Ishikawa (cell line): ENCODE results near the gene CALU.

ENCODE experiments used
- CEBPB ChIP-seq: IDR thresholded peaks from 2 replicates; pipeline ENCODE4 v1.6.1; 2012
- CREB1 ChIP-seq: IDR thresholded peaks from 2 replicates; pipeline ENCODE4 v1.6.1; 2012; ENCODE audit warnings: low read depth
- EGR1 ChIP-seq: IDR thresholded peaks from 2 replicates; pipeline ENCODE4 v1.6.1; 2012
- EP300 ChIP-seq: IDR thresholded peaks from 2 replicates; pipeline ENCODE4 v1.6.1; 2012; ENCODE audit warnings: borderline replicate concordance
- FOXM1 ChIP-seq: IDR thresholded peaks from 2 replicates; pipeline ENCODE4 v1.6.1; 2012; ENCODE audit warnings: low read depth, borderline replicate concordance
- NFIC ChIP-seq: IDR thresholded peaks from 2 replicates; pipeline ENCODE4 v1.6.1; 2012
- RAD21 ChIP-seq: IDR thresholded peaks from 2 replicates; pipeline ENCODE4 v1.6.1; 2012; ENCODE audit warnings: low read depth
- TAF1 ChIP-seq: IDR thresholded peaks from 2 replicates; pipeline ENCODE4 v1.6.1; 2012; ENCODE audit warnings: low read depth, mild to moderate bottlenecking
- TCF12 ChIP-seq: IDR thresholded peaks from 2 replicates; pipeline ENCODE4 v1.6.1; 2012; ENCODE audit warnings: low read depth
- TEAD4 ChIP-seq: IDR thresholded peaks from 2 replicates; pipeline ENCODE4 v1.6.1; 2012
- YY1 ChIP-seq: IDR thresholded peaks from 2 replicates; pipeline ENCODE4 v1.6.1; 2012; ENCODE audit warnings: low read depth
- ZBTB7A ChIP-seq: IDR thresholded peaks from 2 replicates; pipeline ENCODE4 v1.6.1; 2012; ENCODE audit warnings: low read depth
- TF ChIP-seq, protein P1 (sequence below): IDR thresholded peaks from 2 replicates; pipeline ENCODE4 v1.6.1; 2012
- TF ChIP-seq, protein P2 (sequence below): IDR thresholded peaks from 2 replicates; pipeline ENCODE4 v1.6.1; 2012; ENCODE audit warnings: low read depth, mild to moderate bottlenecking

DNA sequence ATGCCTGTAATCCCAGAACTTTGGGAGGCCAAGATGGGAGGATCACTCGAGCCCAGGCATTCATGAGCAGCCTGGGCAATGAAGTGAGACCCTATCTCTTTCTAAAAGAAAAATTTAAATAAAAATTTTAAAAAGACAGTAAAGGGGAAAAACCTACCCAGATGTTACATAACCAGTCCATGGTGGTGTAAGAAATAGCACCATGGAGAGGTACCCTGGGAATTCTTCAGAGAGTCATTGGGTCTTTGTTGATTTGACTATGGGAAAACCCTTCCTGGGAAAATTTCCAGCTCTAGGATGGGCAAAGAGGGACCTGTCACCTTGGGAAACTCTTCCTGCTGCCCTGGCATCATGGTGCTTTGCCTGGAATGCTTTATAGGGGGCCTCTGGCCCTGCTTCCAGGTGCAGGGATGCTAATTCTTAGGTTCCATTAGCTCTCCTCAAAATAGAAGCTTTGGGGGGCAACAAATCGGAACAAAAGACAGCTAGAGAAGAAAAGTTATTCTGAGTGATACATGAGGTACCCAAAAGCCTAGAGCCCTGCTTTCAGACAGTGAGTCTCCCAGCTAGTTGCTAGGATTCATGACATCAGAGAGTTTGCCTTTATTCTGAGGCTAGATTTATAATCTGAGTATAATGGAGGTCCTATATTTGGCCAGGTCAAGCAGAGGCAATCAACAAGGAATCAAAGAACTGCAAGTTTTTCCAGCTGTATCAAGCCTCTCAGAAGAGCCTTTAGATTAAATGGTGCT is 62.7 kb downstream of the CALU start:
- TF ChIP-seq RAD21 (no peak), TAF1 (no peak), NFIC (no peak), YY1 (no peak), EP300 (no peak), FOXM1 (no peak), TCF12 (no peak), TEAD4 (no peak), EGR1 (no peak), CEBPB (no peak), CREB1 (no peak), ZBTB7A (no peak)
- TF ChIP-seq, protein P1, sequence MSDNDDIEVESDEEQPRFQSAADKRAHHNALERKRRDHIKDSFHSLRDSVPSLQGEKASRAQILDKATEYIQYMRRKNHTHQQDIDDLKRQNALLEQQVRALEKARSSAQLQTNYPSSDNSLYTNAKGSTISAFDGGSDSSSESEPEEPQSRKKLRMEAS, result no peak
- TF ChIP-seq, protein P2, sequence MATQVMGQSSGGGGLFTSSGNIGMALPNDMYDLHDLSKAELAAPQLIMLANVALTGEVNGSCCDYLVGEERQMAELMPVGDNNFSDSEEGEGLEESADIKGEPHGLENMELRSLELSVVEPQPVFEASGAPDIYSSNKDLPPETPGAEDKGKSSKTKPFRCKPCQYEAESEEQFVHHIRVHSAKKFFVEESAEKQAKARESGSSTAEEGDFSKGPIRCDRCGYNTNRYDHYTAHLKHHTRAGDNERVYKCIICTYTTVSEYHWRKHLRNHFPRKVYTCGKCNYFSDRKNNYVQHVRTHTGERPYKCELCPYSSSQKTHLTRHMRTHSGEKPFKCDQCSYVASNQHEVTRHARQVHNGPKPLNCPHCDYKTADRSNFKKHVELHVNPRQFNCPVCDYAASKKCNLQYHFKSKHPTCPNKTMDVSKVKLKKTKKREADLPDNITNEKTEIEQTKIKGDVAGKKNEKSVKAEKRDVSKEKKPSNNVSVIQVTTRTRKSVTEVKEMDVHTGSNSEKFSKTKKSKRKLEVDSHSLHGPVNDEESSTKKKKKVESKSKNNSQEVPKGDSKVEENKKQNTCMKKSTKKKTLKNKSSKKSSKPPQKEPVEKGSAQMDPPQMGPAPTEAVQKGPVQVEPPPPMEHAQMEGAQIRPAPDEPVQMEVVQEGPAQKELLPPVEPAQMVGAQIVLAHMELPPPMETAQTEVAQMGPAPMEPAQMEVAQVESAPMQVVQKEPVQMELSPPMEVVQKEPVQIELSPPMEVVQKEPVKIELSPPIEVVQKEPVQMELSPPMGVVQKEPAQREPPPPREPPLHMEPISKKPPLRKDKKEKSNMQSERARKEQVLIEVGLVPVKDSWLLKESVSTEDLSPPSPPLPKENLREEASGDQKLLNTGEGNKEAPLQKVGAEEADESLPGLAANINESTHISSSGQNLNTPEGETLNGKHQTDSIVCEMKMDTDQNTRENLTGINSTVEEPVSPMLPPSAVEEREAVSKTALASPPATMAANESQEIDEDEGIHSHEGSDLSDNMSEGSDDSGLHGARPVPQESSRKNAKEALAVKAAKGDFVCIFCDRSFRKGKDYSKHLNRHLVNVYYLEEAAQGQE, result peak; percentile 72
